ENCODE results near the gene CDH26. TPM values are rescaled to one million over a fixed set of nuclear protein-coding genes. Genes with fewer than 3 reads are reported as not detected.
"Not testable (repeated sequence)": the region's sequence is repeated elsewhere in the genome, so short reads cannot be mapped to it uniquely, and the experiment has no call there.

CDH26 gene
- total and polyA plus RNA-seq, 5 experiments from 2014 or later = 0.07 to 4.5 (median 4.3) TPM; not detected in 2

GRCh38 chr20:60030471-60030870 lies 72.2 kb downstream of the CDH26 start:
- Mint-ChIP-seq H3K4me1 (no peaks in the 10 kb centered on the region), H3K36me3 (peaks cover 0 to 12% (median 11%) of the 10 kb centered on the region in 3 donors), H3K27me3 (peaks cover 0 to 3% (median 0%) of the 10 kb centered on the region in 5 donors), H3K4me3 (no peak overlapping the region), H3K9me3 (peaks cover 0 to 5% (median 0%) of the 10 kb centered on the region in 9 donors), H3K27ac (no peak overlapping the region)
- no peak for ATAC-seq
- DNase-seq = no peak
- POLR2A ChIA-PET = no interaction called here

GRCh38 chr20:60031107-60031506 lies 72.9 kb downstream of the CDH26 start:
- Mint-ChIP-seq H3K9me3 (peaks cover 0 to 4% (median 0%) of the 10 kb centered on the region in 9 donors), H3K27ac (no peak overlapping the region), H3K4me1 (no peaks in the 10 kb centered on the region), H3K27me3 (peaks cover 0 to 4% (median 0%) of the 10 kb centered on the region in 5 donors), H3K4me3 (no peak overlapping the region), H3K36me3 (peaks cover 0 to 11% (median 10%) of the 10 kb centered on the region in 3 donors)
- no peak for ATAC-seq
- no peak for DNase-seq
- POLR2A ChIA-PET = no interaction called here

DNA sequence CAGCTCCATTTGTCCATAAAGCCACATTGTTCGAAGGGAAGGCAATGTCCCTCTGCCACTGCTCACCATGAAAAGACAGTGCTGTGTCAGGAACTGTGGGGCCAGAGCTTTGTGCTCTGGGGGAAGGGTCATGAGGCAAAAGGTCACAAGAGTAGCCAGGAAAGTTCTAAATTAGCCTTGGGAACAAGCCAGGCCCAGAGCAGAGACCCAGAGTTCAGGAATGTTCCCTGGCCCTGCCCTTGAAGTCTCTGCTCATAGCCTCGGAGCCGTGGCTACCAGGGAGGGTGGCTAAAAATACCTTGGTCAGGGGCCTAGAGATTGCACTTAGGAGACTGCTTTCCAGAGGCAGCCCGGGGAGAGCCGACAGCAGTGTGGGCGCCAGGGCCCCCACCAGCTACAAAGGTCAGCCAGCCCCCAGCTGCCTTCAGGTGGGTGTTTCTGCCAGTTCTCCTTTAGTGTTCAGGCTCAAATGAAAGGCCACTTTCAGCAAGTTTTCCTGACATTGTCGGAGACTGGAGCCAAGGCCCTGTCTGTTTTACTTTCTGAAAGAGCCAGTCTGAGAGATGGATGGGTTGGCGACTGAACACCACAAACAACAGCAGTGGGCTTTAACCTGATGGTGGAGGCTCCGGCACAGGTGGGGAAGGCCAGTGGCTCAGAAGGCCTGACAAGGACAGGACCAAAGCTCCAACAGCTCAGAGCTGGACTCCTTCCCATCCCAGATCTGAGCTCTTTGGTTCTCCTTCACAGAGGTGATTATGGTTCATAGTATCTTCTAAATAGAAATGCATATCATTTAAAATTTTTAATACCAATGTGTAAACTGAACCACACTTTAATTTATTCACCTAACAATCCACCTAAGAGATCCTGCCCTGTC lies 76.2 kb downstream of the CDH26 start:
- DNase-seq = no peak
- ATAC-seq = no peak
- Mint-ChIP-seq H3K27ac (no peak overlapping the region), H3K4me3 (no peak overlapping the region), H3K36me3 (peaks cover 0 to 7% (median 5%) of the 10 kb centered on the region in 3 donors), H3K4me1 (no peaks in the 10 kb centered on the region), H3K27me3 (peaks cover 0 to 10% (median 0%) of the 10 kb centered on the region in 5 donors), H3K9me3 (peaks cover 0 to 2% (median 0%) of the 10 kb centered on the region in 9 donors)
- POLR2A ChIA-PET = no interaction called here

DNA sequence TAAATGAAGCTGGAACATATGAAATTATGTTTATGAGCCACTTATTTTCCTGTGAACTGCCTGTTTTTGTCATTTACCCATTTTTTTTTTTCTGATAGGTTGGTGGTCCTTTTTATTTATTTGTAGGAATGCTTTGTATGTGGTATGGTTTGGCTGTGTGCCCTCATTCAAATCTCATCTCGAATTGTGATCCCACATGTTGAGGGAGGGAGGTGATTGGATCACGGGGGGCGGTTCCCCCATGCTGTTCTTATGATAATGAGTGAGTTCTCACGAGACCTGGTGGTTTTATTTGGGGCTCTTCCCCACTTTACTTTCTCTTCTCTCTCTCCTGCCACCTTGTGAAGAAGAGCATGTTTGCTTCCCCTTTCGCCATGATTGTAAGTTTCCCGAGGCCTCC lies 77.3 kb downstream of the CDH26 start:
- ATAC-seq = no peak
- peaks cover 1 to 10% (median 3%) of the 10 kb centered on the region in 5 donors for H3K27me3 Mint-ChIP-seq
- H3K36me3 Mint-ChIP-seq = peaks cover 0 to 7% (median 5%) of the 10 kb centered on the region in 3 donors
- no peak overlapping the region for H3K4me3 Mint-ChIP-seq
- no peaks in the 10 kb centered on the region for H3K4me1 Mint-ChIP-seq
- H3K9me3 Mint-ChIP-seq = peaks cover 0 to 2% (median 0%) of the 10 kb centered on the region in 9 donors
- no peak overlapping the region for H3K27ac Mint-ChIP-seq
- POLR2A ChIA-PET = no interaction called here
- DNase-seq = no peak

GRCh38 chr20:60036346-60036745 lies 78.1 kb downstream of the CDH26 start:
- Mint-ChIP-seq H3K27ac (peak overlapping the region in 1 of 10 donors; percentile 70), H3K4me1 (no peaks in the 10 kb centered on the region), H3K36me3 (peaks cover 0 to 5% (median 4%) of the 10 kb centered on the region in 3 donors), H3K4me3 (no peak overlapping the region), H3K9me3 (peaks cover 0 to 2% (median 0%) of the 10 kb centered on the region in 9 donors), H3K27me3 (peaks cover 1 to 10% (median 3%) of the 10 kb centered on the region in 5 donors)
- ATAC-seq = no peak
- POLR2A ChIA-PET = no interaction called here
- DNase-seq = no peak

DNA sequence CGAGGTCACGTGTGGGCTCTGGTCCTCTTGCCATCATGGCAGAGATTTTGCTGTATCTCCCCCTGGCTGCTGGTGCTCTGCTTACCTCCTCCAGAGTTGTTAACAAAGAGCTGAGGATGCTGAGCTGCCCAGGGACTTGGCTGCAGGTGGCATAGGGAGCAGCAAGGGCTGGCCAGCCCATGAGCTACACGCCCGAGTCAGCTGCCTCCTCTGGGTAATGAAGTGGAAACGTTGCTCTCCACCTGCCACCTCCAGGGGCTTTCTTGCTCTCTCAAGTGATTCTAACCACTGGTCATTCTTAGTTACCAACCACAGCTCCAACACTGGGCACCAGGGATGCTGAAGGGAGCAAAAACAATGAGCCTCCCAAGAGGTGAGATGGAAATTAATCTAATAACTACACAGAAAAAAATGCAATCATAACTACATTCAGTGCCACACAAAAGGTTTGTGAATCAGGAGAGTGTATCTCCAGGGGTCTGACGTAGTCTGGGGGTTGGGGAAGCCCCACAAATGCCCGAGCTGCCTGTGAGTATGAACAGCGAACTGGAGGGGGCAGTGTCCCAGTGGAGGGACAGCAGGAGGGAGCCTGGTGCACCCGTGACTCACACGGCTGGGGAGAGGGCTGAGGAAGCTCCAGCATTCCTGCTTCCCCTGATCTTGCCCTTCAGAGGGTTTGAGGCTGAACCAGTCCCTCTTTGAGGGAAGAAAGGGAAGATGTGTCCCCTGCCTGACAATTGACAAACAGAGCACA lies 78.7 kb downstream of the CDH26 start:
- Mint-ChIP-seq H3K27ac (peak overlapping the region in 2 of 10 donors; percentile 11 to 70), H3K9me3 (peaks cover 0 to 2% (median 0%) of the 10 kb centered on the region in 9 donors), H3K36me3 (peaks cover 0 to 5% (median 4%) of the 10 kb centered on the region in 3 donors), H3K4me1 (no peaks in the 10 kb centered on the region), H3K27me3 (peaks cover 1 to 10% (median 3%) of the 10 kb centered on the region in 5 donors), H3K4me3 (no peak overlapping the region)
- no peak for DNase-seq
- no peak for ATAC-seq
- POLR2A ChIA-PET = no interaction called here

- POLR2A ChIA-PET = no interaction called here
- DNase-seq = no peak
- peak overlapping the region in 1 of 10 donors; percentile 49 for H3K27ac Mint-ChIP-seq
- H3K27me3 Mint-ChIP-seq = peaks cover 1 to 10% (median 3%) of the 10 kb centered on the region in 5 donors
- no peak overlapping the region for H3K4me3 Mint-ChIP-seq
- ATAC-seq = no peak
- H3K36me3 Mint-ChIP-seq = peaks cover 0 to 5% (median 4%) of the 10 kb centered on the region in 3 donors
- peaks cover 0 to 2% (median 0%) of the 10 kb centered on the region in 9 donors for H3K9me3 Mint-ChIP-seq
- H3K4me1 Mint-ChIP-seq = no peaks in the 10 kb centered on the region
These were observed 80.3 kb downstream of the CDH26 start for GRCh38 chr20:60038400-60039008.

- Mint-ChIP-seq H3K4me1 (no peaks in the 10 kb centered on the region), H3K27me3 (peaks cover 1 to 10% (median 4%) of the 10 kb centered on the region in 5 donors), H3K27ac (no peak overlapping the region), H3K9me3 (peaks cover 0 to 2% (median 0%) of the 10 kb centered on the region in 9 donors), H3K36me3 (peaks cover 0 to 5% (median 4%) of the 10 kb centered on the region in 3 donors), H3K4me3 (no peak overlapping the region)
- POLR2A ChIA-PET = no interaction called here
- no peak for ATAC-seq
- DNase-seq = no peak
These were observed 81.3 kb downstream of the CDH26 start for GRCh38 chr20:60039526-60039925.

DNA sequence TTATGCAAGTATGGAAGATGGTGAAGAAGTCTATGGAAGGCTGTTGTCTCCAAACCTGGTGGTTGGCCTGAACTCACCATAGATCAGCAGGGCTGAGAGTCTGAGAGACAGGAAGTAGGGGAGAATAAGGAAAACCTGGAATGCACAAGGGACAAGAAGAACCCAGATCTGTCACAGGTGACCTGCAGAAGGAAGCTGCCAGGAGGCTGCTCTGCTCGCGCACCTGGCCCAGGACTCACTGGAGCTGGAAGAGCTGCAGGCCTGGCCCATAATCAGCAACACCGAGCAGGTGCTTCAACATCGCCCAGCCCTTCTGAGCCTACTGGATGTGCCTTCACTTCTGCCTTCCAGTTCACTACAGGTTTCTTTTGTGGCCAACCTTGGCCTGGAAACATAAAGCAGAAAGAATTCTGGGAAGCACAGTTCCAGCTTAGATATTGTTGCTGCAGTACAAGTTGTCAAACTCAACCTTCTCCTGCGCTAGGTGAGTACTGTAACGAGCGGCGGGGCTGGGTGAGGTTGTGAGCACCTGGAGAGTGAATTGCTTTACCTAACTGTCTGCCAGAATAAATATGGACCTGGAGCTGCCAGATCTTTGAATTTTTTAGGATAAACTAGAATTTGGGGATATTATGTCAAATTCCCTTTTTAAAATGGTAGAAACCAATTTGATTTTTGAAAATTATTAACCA lies 82.4 kb downstream of the CDH26 start:
- ATAC-seq = no peak
- H3K4me3 Mint-ChIP-seq = no peak overlapping the region
- H3K27ac Mint-ChIP-seq = no peak overlapping the region
- no peaks in the 10 kb centered on the region for H3K4me1 Mint-ChIP-seq
- peaks cover 1 to 10% (median 4%) of the 10 kb centered on the region in 5 donors for H3K27me3 Mint-ChIP-seq
- POLR2A ChIA-PET = no interaction called here
- H3K36me3 Mint-ChIP-seq = peaks cover 0 to 5% (median 1%) of the 10 kb centered on the region in 3 donors
- peaks cover 0 to 2% (median 0%) of the 10 kb centered on the region in 9 donors for H3K9me3 Mint-ChIP-seq
- DNase-seq = no peak

DNA sequence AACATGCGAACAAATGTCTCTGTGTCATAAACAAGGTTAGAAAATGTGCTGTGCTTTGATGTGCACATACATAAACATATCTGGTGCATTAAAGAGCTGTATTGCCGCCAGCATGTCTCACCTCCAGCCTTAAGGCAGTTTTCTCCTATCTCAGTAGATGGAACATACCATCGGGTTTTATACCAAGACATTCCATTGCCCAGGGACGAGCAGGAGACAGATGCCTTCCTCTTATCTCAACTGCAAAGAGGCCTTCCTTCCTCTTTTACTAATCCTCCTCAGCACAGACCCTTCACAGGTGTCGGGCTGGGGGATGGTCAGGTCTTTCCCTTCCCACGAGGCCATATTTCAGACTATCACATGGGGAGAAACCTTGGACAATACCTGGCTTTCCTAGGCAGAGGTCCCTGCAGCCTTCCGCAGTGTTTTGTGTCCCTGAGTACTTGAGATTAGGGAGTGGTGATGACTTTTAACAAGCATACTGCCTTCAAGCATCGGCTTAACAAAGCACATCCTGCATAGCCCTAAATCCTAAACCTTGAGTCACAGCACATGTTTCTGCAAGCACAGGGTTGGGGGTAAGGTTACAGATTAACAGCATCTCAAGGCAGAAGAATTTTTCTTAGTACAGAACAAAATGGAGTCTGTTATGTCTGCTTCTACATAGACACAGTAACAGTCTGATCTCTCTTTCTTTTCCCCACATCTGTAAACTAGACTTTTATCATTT lies 83.4 kb downstream of the CDH26 start:
- POLR2A ChIA-PET, H3K4me3 Mint-ChIP-seq, H3K27ac Mint-ChIP-seq, ATAC-seq, H3K27me3 Mint-ChIP-seq, H3K9me3 Mint-ChIP-seq, H3K36me3 Mint-ChIP-seq, DNase-seq, H3K4me1 Mint-ChIP-seq: not testable (repeated sequence)

DNA sequence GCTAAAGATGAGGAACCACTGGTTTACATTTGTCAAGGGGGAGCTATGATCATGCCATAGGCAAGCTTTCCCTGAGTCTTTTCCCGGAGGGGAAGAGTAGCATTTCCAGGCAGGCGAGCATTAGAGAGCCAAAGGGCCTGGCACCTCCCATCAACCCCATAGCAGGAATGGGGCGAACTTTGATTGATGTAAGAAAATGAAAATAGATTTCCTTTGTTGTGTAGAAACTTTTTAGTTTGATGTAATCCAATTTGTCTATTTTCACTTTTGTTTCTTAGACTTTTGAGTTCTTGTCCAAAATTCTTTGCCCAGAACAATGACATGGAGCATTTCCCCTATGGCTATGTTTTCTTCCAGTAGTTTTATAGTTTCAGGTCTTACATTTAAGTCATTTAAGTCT lies 85.2 kb downstream of the CDH26 start:
- DNase-seq (no peak), ATAC-seq (no peak)
- H3K36me3 Mint-ChIP-seq = no peaks in the 10 kb centered on the region
- no peak overlapping the region for H3K4me3 Mint-ChIP-seq
- H3K27me3 Mint-ChIP-seq = peaks cover 1 to 7% (median 3%) of the 10 kb centered on the region in 5 donors
- H3K27ac Mint-ChIP-seq = no peak overlapping the region
- no peaks in the 10 kb centered on the region for H3K4me1 Mint-ChIP-seq
- POLR2A ChIA-PET = no interaction called here
- no peaks in the 10 kb centered on the region for H3K9me3 Mint-ChIP-seq

DNA sequence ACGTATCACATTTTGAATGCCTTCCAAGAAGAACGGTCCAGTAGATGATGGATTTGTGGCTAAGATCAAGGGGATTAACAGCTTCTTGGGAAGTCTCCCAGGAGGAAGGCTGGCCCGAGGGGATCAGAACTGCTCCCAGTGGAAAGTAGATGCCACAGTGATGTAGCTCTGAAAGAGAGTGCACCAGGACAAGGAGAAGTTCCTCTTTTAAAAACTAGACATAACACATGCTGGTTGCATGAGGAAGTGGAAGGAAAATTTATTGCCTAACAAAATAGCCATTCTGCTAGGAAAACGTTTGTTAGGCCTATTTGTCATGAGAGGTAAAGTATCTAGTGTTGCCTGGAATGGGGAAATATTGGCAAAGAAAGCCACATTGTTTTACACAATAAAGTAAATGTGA lies 87.8 kb downstream of the CDH26 start:
- Mint-ChIP-seq H3K27ac (peak overlapping the region in 3 of 10 donors; percentile 0 to 30 (median 15)), H3K4me3 (no peak overlapping the region), H3K4me1 (no peaks in the 10 kb centered on the region), H3K36me3 (no peaks in the 10 kb centered on the region), H3K27me3 (peaks cover 0 to 13% (median 1%) of the 10 kb centered on the region in 5 donors), H3K9me3 (no peaks in the 10 kb centered on the region)
- POLR2A ChIA-PET = no interaction called here
- DNase-seq = no peak
- no peak for ATAC-seq
